SK-N-SH treated with all-trans-retinoic acid at 6 μM for 48 hours (cell line): ENCODE data around the gene TAF4B.
"Not testable (repeated sequence)": the region's sequence is repeated elsewhere in the genome, so short reads cannot be mapped to it uniquely, and the experiment has no call there.

Experiments used
- ATAC-seq: fragments of 200-7000 bp; cut with Tn5 transposase; 3 replicates; pipeline ENCODE4 v1.9.1; 2020; ENCODE audit warnings: mild to moderate bottlenecking, moderate library complexity
- ARNTL ChIP-seq: fragments of 450-650 bp; formaldehyde crosslinking; IDR thresholded peaks from 2 replicates; pipeline ENCODE4 v1.5.0; 2020; ENCODE audit warnings: low read depth, mild to moderate bottlenecking, moderate library complexity, borderline replicate concordance
- BACH2 ChIP-seq: fragments of 250-450 bp; sonication (Bioruptor Pico); IDR thresholded peaks from 2 replicates; pipeline ENCODE4 v1.9.0; 2021; ENCODE audit warnings: mild to moderate bottlenecking, borderline replicate concordance
- CSDC2 ChIP-seq: fragments of 250-450 bp; sonication (Bioruptor Pico); IDR thresholded peaks from 2 replicates; pipeline ENCODE4 v1.5.0; 2020; ENCODE audit warnings: mild to moderate bottlenecking, moderate library complexity
- CSRNP3 ChIP-seq: fragments of 250-450 bp; sonication (Bioruptor Pico); IDR thresholded peaks from 2 replicates; pipeline ENCODE4 v1.5.1; 2021; ENCODE audit warnings: mild to moderate bottlenecking, moderate library complexity
- GLIS3 ChIP-seq: fragments of 250-450 bp; sonication (Bioruptor Pico); IDR thresholded peaks from 2 replicates; pipeline ENCODE4 v1.5.0; 2020; ENCODE audit warnings: mild to moderate bottlenecking, moderate library complexity
- ISL1 ChIP-seq: fragments of 250-450 bp; sonication (Bioruptor Pico); IDR thresholded peaks from 2 replicates; pipeline ENCODE4 v2.1.2; 2022; ENCODE audit warnings: mild to moderate bottlenecking, moderate library complexity
- PATZ1 ChIP-seq: fragments of 250-450 bp; sonication (Bioruptor Pico); IDR thresholded peaks from 2 replicates; pipeline ENCODE4 v1.8.0; 2020; ENCODE audit warnings: mild to moderate bottlenecking, moderate library complexity, borderline replicate concordance
- PPARA ChIP-seq: fragments of 250-450 bp; sonication (Bioruptor Pico); IDR thresholded peaks from 2 replicates; pipeline ENCODE4 v1.5.0; 2020; ENCODE audit warnings: mild to moderate bottlenecking, borderline replicate concordance
- RARB ChIP-seq: fragments of 250-450 bp; sonication (Bioruptor Pico); IDR thresholded peaks from 2 replicates; pipeline ENCODE4 v1.8.0; 2021; ENCODE audit warnings: mild to moderate bottlenecking, moderate library complexity
- SNAI2 ChIP-seq: fragments of 250-450 bp; sonication (Bioruptor Pico); IDR thresholded peaks from 2 replicates; pipeline ENCODE4 v1.5.0; 2020; ENCODE audit warnings: mild to moderate bottlenecking, moderate library complexity
- TCF4 ChIP-seq: fragments of 250-450 bp; sonication (Bioruptor Pico); IDR thresholded peaks from 2 replicates; pipeline ENCODE4 v1.8.0; 2021; ENCODE audit warnings: mild to moderate bottlenecking, moderate library complexity, borderline replicate concordance
- TOX ChIP-seq: fragments of 250-450 bp; sonication (Bioruptor Pico); IDR thresholded peaks from 2 replicates; pipeline ENCODE4 v1.8.0; 2021; ENCODE audit warnings: mild to moderate bottlenecking, moderate library complexity, borderline replicate concordance
- TSHZ2 ChIP-seq: fragments of 250-450 bp; sonication (Bioruptor Pico); IDR thresholded peaks from 2 replicates; pipeline ENCODE4 v1.5.0; 2020; ENCODE audit warnings: mild to moderate bottlenecking, moderate library complexity
- ZC3H10 ChIP-seq: fragments of 250-450 bp; sonication (Bioruptor Pico); IDR thresholded peaks from 2 replicates; pipeline ENCODE4 v1.5.1; 2021; ENCODE audit warnings: mild to moderate bottlenecking, moderate library complexity
- ZFP3 ChIP-seq: fragments of 250-450 bp; sonication (Bioruptor Pico); IDR thresholded peaks from 2 replicates; pipeline ENCODE4 v1.5.0; 2020; ENCODE audit warnings: mild to moderate bottlenecking, moderate library complexity
- ZFP30 ChIP-seq: fragments of 450-650 bp; formaldehyde crosslinking; IDR thresholded peaks from 2 replicates; pipeline ENCODE4 v1.5.0; 2022; ENCODE audit warnings: mild to moderate bottlenecking, moderate library complexity
- ZNF70 ChIP-seq: fragments of 450-650 bp; formaldehyde crosslinking; IDR thresholded peaks from 2 replicates; pipeline ENCODE4 v1.5.0; 2020; ENCODE audit warnings: mild to moderate bottlenecking, moderate library complexity
- ZNF8 ChIP-seq: fragments of 450-650 bp; formaldehyde crosslinking; IDR thresholded peaks from 2 replicates; pipeline ENCODE4 v1.5.0; 2020; ENCODE audit warnings: mild to moderate bottlenecking, moderate library complexity

The TAF4B gene

GRCh38 chr18:26252411-26252810 lies 26.2 kb downstream of the TAF4B start (continued):
- TF ChIP-seq TSHZ2 (CRISPR knock-in tag): no peak
- no peak for TF ChIP-seq ISL1 (CRISPR knock-in tag)

- not testable (repeated sequence) for ATAC-seq
Observed at GRCh38 chr18:26254808-26255207, 28.6 kb downstream of the TAF4B start.

GRCh38 chr18:26255695-26256622 lies 29.7 kb downstream of the TAF4B start:
- no peak for ATAC-seq
- TF ChIP-seq PATZ1 (CRISPR knock-in tag): no peak
- TF ChIP-seq ZNF8 (CRISPR knock-in tag): no peak
- no peak for TF ChIP-seq PPARA (CRISPR knock-in tag)
- no peak for TF ChIP-seq TCF4 (CRISPR knock-in tag)
- TF ChIP-seq ARNTL: no peak
- no peak for TF ChIP-seq ZFP3

GRCh38 chr18:26258711-26259110 lies 32.5 kb downstream of the TAF4B start:
- no peak for ATAC-seq
- TF ChIP-seq ZNF70 (no peak), TOX (CRISPR knock-in tag) (no peak), SNAI2 (no peak), GLIS3 (CRISPR knock-in tag) (no peak), BACH2 (CRISPR knock-in tag) (no peak), CSRNP3 (no peak), TSHZ2 (CRISPR knock-in tag) (no peak)
- TF ChIP-seq, all 23 proteins: peak for 0

GRCh38 chr18:26259416-26259815 lies 33.2 kb downstream of the TAF4B start:
- ATAC-seq: not testable (repeated sequence)

GRCh38 chr18:26262156-26262555 lies 35.9 kb downstream of the TAF4B start:
- no peak for ATAC-seq
- TF ChIP-seq ARNTL (no peak), PPARA (CRISPR knock-in tag) (no peak), TSHZ2 (CRISPR knock-in tag) (no peak), CSDC2 (no peak), RARB (no peak), TOX (CRISPR knock-in tag) (no peak), ISL1 (CRISPR knock-in tag) (no peak), ZC3H10 (no peak), BACH2 (CRISPR knock-in tag) (no peak), ZFP30 (CRISPR knock-in tag) (no peak), TCF4 (CRISPR knock-in tag) (no peak), ZFP3 (no peak), SNAI2 (no peak)
